ENCODE results near the gene KCTD7.
A peak's percentile ranks its signal among the peaks of the same experiment; 100 is the strongest.
"Not testable (repeated sequence)": the region's sequence is repeated elsewhere in the genome, so short reads cannot be mapped to it uniquely, and the experiment has no call there.

Gene KCTD7

DNA sequence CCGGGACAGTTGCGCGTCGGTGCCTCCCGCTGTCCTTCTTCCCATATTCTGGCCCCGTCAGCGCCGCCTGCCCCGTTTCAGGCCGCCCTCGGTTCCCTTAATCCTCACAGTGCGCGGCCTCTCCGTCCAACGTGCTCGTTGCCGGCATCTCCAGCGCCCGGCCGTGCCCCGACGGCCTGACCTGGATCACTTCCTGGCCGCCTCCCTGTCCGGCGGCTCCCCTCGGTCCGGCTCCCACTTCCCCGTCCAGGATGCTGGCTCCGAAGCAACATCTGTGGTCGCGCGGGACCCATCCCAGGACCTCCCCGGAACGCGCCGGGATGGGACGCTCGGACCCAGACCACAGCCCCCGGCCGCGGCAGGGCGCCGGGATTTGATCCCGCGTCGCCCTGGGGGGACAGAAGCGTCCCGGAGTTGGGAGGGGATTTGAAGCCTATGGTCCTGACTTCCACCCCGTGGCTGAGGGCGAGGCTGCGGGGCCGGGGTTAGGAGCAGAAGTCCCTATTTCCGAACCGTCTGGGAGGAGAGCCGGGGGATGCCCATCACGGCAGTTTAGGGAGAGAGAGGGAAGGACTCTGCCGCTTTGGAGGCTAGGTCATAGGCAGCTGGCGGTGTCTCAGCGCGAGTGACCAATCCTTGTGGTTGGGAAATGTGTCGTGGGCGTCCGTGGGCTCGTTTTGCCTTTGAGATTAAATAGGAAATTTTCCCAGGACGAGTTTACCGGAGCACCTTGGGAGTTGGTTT is 53.8 kb downstream of the KCTD7 start:
- DNase-seq (ENCODE audit: low spot score) = peak; percentile 48

DNA sequence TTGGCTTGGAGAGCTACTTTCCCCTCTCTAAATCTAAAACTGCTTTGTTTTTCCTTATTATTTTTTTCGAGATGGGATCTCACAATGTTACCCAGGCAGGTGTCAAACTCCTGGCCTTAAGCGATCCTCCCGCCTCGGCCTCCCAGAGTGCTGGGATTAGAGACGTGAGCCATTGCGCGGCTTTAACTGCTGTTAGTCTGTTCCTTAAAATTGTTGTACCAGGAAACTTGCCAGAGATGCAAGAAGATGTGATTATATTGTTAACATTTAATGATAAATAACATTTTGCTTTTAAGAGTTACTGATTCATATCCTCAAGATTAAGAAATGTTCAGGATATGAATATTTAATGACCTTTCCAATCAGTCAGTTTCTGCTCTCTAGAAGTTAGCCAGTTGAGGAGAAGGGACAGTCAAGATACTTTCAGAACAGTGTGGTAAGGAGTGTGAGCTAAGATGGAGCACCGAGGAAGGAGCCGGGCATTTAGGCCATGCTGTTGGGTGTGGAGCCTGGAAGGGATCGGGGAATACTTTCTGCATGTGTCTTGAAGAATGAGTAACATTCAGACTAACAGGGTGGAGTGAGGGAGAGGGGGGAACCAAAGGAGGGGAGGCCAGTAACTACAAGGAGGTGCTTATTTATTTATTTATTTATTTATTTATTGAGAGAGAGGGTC is 54.6 kb downstream of the KCTD7 start:
- DNase-seq (ENCODE audit: low spot score) = not testable (repeated sequence)

- DNase-seq (ENCODE audit: low spot score) = no peak
Measured at GRCh38 chr7:66683770-66684123, 55.1 kb downstream of the KCTD7 start.

- DNase-seq (ENCODE audit: low spot score) = not testable (repeated sequence)
Measured at GRCh38 chr7:66685663-66686062, 57.0 kb downstream of the KCTD7 start.

DNA sequence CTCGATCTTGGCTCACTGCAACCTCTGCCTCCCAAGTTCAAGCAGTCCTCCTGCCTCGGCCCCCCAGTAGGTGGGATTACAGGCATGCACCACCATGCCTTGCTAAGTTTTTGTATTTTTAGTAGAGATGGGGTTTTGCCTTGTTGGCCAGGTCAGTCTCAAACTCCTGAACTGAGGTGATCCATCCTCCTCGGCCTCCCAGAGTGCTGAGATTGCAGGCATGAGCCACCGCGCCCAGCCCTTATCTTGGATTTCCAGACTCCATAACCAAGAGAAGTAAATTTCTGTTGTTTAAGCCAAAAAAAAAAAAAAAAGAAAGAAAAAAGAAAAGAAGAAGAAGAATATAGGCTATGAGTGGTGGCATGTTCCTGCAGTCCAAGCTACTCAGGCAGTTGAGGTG is 58.5 kb downstream of the KCTD7 start:
- no peak for DNase-seq (ENCODE audit: low spot score)

GRCh38 chr7:66687672-66688071 is 59.0 kb downstream of the KCTD7 start:
- DNase-seq (ENCODE audit: low spot score) = not testable (repeated sequence)

DNA sequence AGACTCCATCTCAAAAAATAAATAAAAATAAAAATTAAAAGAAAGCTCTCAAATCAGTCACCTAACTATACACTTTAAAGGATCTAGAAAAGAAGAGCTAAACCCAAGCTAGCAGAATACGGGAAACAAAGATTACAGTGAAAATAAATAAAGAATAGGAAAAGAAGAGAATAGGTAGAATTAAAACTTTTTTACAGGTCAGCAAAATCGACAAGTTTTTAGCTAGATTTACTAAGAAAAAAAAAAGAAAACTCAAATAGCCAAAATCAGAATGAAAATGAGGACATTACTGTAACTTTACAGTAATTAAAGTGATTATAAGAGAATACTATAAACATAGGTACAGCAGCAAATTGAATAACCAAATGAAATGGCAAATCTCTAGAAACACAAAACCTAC is 60.4 kb downstream of the KCTD7 start:
- no peak for DNase-seq (ENCODE audit: low spot score)

GRCh38 chr7:66693331-66693730 is 64.7 kb downstream of the KCTD7 start:
- DNase-seq (ENCODE audit: low spot score) = no peak

Data from HuH-7 (cell line).